SK-N-SH (cell line): ENCODE data around the gene GSC. TPM values are rescaled to one million over a fixed set of nuclear protein-coding genes. Genes with fewer than 3 reads are reported as not detected.

Source experiments
- CTCF ChIA-PET: fragments of 300-600, 350-600 bp; formaldehyde crosslinking; extraction: SDS; loops from one replicate; lab custom pipeline; 2021; lab: Yijun Ruan, JAX
- POLR2A ChIA-PET: fragments of 350-600 bp; sonication (Branson Sonifier 250); formaldehyde crosslinking; extraction: SDS; loops from one replicate; lab custom pipeline; 2020; ENCODE audit warnings: antibody characterized with exemption, inconsistent platforms; lab: Yijun Ruan, JAX
- DNase-seq: peaks from one replicate; pipeline ENCODE4 v3.0.0; 2012
- H2AFZ ChIP-seq: fragments of 200-600 bp; sonication (generic); 2 replicates; pipeline ENCODE4 v1.8.1; 2016; ENCODE audit warnings: antibody characterized with exemption, mild to moderate bottlenecking, low read depth
- H3F3A ChIP-seq: fragments of 200-600 bp; sonication (generic); replicated peaks from 2 replicates; pipeline ENCODE3; 2016; ENCODE audit warnings: antibody characterized with exemption, mild to moderate bottlenecking; ENCODE audit not compliant: insufficient read depth
- H3K27ac ChIP-seq, 2 experiments: fragments of 200-500 bp in 1 of 2; fragments of 200-600 bp in 1 of 2; sonication (Bioruptor generic) in 1 of 2; sonication (generic), shearing (Covaris generic) in 1 of 2; 2 replicates each; pipeline versions ENCODE4 v1.5.1 to v1.6.1; 2014 to 2016; ENCODE audit warnings: low read depth in 2 of 2, inconsistent platforms in 1 of 2, low read length in 1 of 2, mild to moderate bottlenecking in 1 of 2, mixed read lengths in 1 of 2
- H3K27me3 ChIP-seq: fragments of 200-600 bp; sonication (generic), shearing (Covaris generic); 2 replicates; pipeline ENCODE4 v1.6.1; 2016; ENCODE audit warnings: mixed run types; ENCODE audit not compliant: insufficient read depth
- H3K36me3 ChIP-seq, 2 experiments: fragments of 200-500 bp in 1 of 2; fragments of 200-600 bp in 1 of 2; sonication (Bioruptor generic) in 1 of 2; sonication (generic) in 1 of 2; replicated peaks in 1 of 2; 2 replicates each; pipeline versions ENCODE3 to v1.5.1; 2014 to 2016; ENCODE audit warnings: low read length in 1 of 2, mild to moderate bottlenecking in 1 of 2; ENCODE audit not compliant: insufficient read depth in 2 of 2, control insufficient read depth in 1 of 2
- H3K4me1 ChIP-seq, 2 experiments: fragments of 200-500 bp in 1 of 2; fragments of 200-600 bp in 1 of 2; sonication (Bioruptor generic) in 1 of 2; sonication (generic), shearing (Covaris generic) in 1 of 2; 2 replicates each; pipeline versions ENCODE4 v1.5.1 to v1.6.1; 2014 to 2016; ENCODE audit warnings: low read depth in 1 of 2, low read length in 1 of 2, mixed run types in 1 of 2; ENCODE audit not compliant: insufficient read depth in 2 of 2, control insufficient read depth in 1 of 2
- H3K4me2 ChIP-seq: fragments of 200-600 bp; sonication (generic), shearing (Covaris generic); 2 replicates; pipeline ENCODE4 v1.6.1; 2017; ENCODE audit warnings: mixed run types
- H3K4me3 ChIP-seq, 2 experiments: fragments of 200-500 bp in 1 of 2; fragments of 200-600 bp in 1 of 2; sonication (Bioruptor generic) in 1 of 2; sonication (generic), shearing (Covaris generic) in 1 of 2; 2 replicates each; pipeline versions ENCODE4 v1.5.1 to v1.8.1; 2014 to 2016; ENCODE audit warnings: low read depth in 2 of 2, inconsistent platforms in 1 of 2, low read length in 1 of 2, mild to moderate bottlenecking in 1 of 2, mixed read lengths in 1 of 2, moderate library complexity in 1 of 2
- H3K79me2 ChIP-seq: fragments of 200-600 bp; sonication (generic); 2 replicates; pipeline ENCODE4 v1.8.1; 2017; ENCODE audit warnings: mild to moderate bottlenecking; ENCODE audit not compliant: insufficient read depth
- H3K9ac ChIP-seq: fragments of 200-600 bp; sonication (generic); 2 replicates; pipeline ENCODE4 v1.6.1; 2017; ENCODE audit warnings: mixed run types
- H3K9me2 ChIP-seq: fragments of 200-600 bp; sonication (generic); 2 replicates; pipeline ENCODE4 v1.6.1; 2017; ENCODE audit warnings: mixed run types
- H3K9me3 ChIP-seq: fragments of 200-600 bp; sonication (generic); 2 replicates; pipeline ENCODE4 v1.6.1; 2017; ENCODE audit warnings: mixed run types, mild to moderate bottlenecking, moderate library complexity
- H4K20me1 ChIP-seq: fragments of 200-600 bp; sonication (generic); 2 replicates; pipeline ENCODE4 v1.6.1; 2017; ENCODE audit warnings: mild to moderate bottlenecking, mixed run types; ENCODE audit not compliant: insufficient read depth
- CHD2 ChIP-seq: fragments of 150-350 bp; IDR thresholded peaks from 2 replicates; pipeline ENCODE4 v1.6.1; 2018; ENCODE audit warnings: low read length; ENCODE audit not compliant: partially characterized antibody
- ELF1 ChIP-seq: IDR thresholded peaks from 2 replicates; pipeline ENCODE4 v1.4.0; 2012
- JUND ChIP-seq: IDR thresholded peaks from 2 replicates; pipeline ENCODE4 v1.4.0; 2012
- TCF12 ChIP-seq: IDR thresholded peaks from 2 replicates; pipeline ENCODE4 v1.4.0; 2012
- YY1 ChIP-seq: IDR thresholded peaks from 2 replicates; pipeline ENCODE4 v1.4.0; 2012; ENCODE audit warnings: low read depth, mild to moderate bottlenecking
- WGBS: methylation state at CpG from one replicate; pipeline ENCODE4 v1.1.6; 2017; ENCODE audit warnings: low lambda C conversion rate; 5-methylcytosine and 5-hydroxymethylcytosine counted together
- polyA plus RNA-seq, 3 experiments: library from polyadenylated mRNA; depleted of rRNA; stranded (reverse); fragments of >200 nt; gene quantifications; 2 replicates each; pipeline ENCODE4 v1.2.3, GENCODE V29; 2012
- TF ChIP-seq, protein P1 (sequence below): fragments of 200-600 bp; sonication (generic); IDR thresholded peaks from 2 replicates; pipeline ENCODE4 v1.6.1; 2017; ENCODE audit warnings: antibody characterized with exemption, mild to moderate bottlenecking, moderate library complexity
- TF ChIP-seq, protein P2 (sequence below): IDR thresholded peaks from 2 replicates; pipeline ENCODE4 v1.4.0; 2012; ENCODE audit warnings: low read depth, borderline replicate concordance
- TF ChIP-seq, protein P3 (sequence below): fragments of 150-350 bp; IDR thresholded peaks from 2 replicates; pipeline ENCODE4 v1.6.1; 2017; ENCODE audit warnings: antibody characterized with exemption, low read length, low read depth, borderline replicate concordance
- TF ChIP-seq, protein P4 (sequence below): IDR thresholded peaks from 2 replicates; pipeline ENCODE4 v1.6.1; 2012; ENCODE audit warnings: mild to moderate bottlenecking, low read depth, low read length, moderate library complexity

Gene GSC
- polyA plus RNA-seq, 1 of the 3 experiments (the other 2 are of a cell fraction), result 1.3 TPM

DNA sequence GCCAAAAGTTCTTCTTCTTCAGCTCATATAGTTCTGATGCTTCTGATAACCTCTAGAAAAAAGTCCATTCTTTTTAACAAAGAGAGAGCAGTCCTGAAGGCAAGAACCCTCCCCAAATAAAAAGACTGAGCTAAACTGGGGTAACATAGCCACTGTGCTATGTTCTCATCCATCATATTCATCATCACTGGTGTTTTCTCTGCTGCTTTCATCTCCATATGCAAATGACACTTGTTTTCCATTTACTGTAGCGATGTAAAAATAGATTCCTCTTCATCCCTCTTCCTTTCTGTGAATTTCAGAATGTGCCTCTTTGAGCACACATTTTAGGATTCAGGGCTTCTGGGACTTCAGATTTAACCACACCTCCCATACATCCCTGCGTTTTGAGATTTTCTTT is 44.9 kb downstream of the GSC start (continued):
- TF ChIP-seq, protein P1, sequence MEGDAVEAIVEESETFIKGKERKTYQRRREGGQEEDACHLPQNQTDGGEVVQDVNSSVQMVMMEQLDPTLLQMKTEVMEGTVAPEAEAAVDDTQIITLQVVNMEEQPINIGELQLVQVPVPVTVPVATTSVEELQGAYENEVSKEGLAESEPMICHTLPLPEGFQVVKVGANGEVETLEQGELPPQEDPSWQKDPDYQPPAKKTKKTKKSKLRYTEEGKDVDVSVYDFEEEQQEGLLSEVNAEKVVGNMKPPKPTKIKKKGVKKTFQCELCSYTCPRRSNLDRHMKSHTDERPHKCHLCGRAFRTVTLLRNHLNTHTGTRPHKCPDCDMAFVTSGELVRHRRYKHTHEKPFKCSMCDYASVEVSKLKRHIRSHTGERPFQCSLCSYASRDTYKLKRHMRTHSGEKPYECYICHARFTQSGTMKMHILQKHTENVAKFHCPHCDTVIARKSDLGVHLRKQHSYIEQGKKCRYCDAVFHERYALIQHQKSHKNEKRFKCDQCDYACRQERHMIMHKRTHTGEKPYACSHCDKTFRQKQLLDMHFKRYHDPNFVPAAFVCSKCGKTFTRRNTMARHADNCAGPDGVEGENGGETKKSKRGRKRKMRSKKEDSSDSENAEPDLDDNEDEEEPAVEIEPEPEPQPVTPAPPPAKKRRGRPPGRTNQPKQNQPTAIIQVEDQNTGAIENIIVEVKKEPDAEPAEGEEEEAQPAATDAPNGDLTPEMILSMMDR, result no peak

DNA sequence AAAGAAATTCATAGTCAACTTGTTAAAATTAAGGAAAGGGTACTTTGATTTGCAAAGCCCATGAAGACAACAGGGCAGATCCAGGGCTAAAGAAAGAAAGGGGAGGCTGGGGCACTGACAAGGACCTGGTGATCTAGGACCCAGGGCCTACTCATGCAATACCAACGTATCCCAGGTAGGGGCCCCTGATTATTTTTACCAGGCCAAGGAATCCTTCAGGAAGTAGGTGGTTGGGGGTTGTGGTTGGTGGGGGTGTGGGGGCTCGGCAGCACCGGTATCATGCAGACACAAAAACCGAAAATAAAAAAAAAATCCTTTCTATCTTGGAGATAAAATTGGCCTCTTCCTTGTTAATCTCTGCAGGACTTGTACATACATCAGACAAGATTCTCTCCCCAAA is 47.5 kb downstream of the GSC start:
- H3K4me1 ChIP-seq, result no peaks in the 10 kb centered on the region
- H3K9ac ChIP-seq, result no peak overlapping the region
- H3K36me3 ChIP-seq, result no peaks in the 10 kb centered on the region
- CTCF ChIA-PET, result interaction anchor here (1.7 kb wide), 2 partner anchors 20 to 709 kb away, joined by 3 to 4 read pairs; no protein-coding TSS in a partner anchor
- no peak overlapping the region for H3K4me2 ChIP-seq
- H3K79me2 ChIP-seq, result no peaks in the 10 kb centered on the region
- no peak overlapping the region for H3K27ac ChIP-seq
- H3K4me3 ChIP-seq, result no peak overlapping the region
- TF ChIP-seq ELF1 (no peak), YY1 (no peak), TCF12 (no peak), CHD2 (no peak), JUND (no peak)
- TF ChIP-seq, protein P2, sequence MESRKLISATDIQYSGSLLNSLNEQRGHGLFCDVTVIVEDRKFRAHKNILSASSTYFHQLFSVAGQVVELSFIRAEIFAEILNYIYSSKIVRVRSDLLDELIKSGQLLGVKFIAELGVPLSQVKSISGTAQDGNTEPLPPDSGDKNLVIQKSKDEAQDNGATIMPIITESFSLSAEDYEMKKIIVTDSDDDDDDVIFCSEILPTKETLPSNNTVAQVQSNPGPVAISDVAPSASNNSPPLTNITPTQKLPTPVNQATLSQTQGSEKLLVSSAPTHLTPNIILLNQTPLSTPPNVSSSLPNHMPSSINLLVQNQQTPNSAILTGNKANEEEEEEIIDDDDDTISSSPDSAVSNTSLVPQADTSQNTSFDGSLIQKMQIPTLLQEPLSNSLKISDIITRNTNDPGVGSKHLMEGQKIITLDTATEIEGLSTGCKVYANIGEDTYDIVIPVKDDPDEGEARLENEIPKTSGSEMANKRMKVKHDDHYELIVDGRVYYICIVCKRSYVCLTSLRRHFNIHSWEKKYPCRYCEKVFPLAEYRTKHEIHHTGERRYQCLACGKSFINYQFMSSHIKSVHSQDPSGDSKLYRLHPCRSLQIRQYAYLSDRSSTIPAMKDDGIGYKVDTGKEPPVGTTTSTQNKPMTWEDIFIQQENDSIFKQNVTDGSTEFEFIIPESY, result no peak
- TF ChIP-seq, protein P3, sequence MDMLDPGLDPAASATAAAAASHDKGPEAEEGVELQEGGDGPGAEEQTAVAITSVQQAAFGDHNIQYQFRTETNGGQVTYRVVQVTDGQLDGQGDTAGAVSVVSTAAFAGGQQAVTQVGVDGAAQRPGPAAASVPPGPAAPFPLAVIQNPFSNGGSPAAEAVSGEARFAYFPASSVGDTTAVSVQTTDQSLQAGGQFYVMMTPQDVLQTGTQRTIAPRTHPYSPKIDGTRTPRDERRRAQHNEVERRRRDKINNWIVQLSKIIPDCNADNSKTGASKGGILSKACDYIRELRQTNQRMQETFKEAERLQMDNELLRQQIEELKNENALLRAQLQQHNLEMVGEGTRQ, result no peak
- TF ChIP-seq, protein P1, result no peak
- TF ChIP-seq, protein P4, sequence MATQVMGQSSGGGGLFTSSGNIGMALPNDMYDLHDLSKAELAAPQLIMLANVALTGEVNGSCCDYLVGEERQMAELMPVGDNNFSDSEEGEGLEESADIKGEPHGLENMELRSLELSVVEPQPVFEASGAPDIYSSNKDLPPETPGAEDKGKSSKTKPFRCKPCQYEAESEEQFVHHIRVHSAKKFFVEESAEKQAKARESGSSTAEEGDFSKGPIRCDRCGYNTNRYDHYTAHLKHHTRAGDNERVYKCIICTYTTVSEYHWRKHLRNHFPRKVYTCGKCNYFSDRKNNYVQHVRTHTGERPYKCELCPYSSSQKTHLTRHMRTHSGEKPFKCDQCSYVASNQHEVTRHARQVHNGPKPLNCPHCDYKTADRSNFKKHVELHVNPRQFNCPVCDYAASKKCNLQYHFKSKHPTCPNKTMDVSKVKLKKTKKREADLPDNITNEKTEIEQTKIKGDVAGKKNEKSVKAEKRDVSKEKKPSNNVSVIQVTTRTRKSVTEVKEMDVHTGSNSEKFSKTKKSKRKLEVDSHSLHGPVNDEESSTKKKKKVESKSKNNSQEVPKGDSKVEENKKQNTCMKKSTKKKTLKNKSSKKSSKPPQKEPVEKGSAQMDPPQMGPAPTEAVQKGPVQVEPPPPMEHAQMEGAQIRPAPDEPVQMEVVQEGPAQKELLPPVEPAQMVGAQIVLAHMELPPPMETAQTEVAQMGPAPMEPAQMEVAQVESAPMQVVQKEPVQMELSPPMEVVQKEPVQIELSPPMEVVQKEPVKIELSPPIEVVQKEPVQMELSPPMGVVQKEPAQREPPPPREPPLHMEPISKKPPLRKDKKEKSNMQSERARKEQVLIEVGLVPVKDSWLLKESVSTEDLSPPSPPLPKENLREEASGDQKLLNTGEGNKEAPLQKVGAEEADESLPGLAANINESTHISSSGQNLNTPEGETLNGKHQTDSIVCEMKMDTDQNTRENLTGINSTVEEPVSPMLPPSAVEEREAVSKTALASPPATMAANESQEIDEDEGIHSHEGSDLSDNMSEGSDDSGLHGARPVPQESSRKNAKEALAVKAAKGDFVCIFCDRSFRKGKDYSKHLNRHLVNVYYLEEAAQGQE, result no peak
- TF ChIP-seq, all 33 proteins: peak for 0
- H3K9me2 ChIP-seq, result no peaks in the 10 kb centered on the region
- no peaks in the 10 kb centered on the region for H3F3A ChIP-seq
- no peaks in the 10 kb centered on the region for H4K20me1 ChIP-seq
- no peaks in the 10 kb centered on the region; the same call in 1 of the 2 replicates for H3K27me3 ChIP-seq
- DNase-seq, result no peak
- no peaks in the 10 kb centered on the region for H3K9me3 ChIP-seq
- WGBS, result 68% methylated on average over 4 of the region's 4 CpGs
- H2AFZ ChIP-seq, result no peak overlapping the region
- POLR2A ChIA-PET, result no interaction called here

Other genes starting within 250 kb of the GSC start
- not detected in 2 replicates for gene SERPINA4, start 208.7 kb downstream of the GSC start, polyA plus RNA-seq (2012; rRNA removed)
- 0.08 and 0.13 TPM in 2 replicates for gene SERPINA5, start 188.7 kb downstream of the GSC start, polyA plus RNA-seq (2012; rRNA removed)
- 0.25 and 0.45 TPM in 2 replicates for gene SERPINA3, start 157.7 kb downstream of the GSC start, polyA plus RNA-seq (2012; rRNA removed)